SK-N-SH (cell line): ENCODE results near the gene BTBD16. TPM values are rescaled to one million over a fixed set of nuclear protein-coding genes. Genes with fewer than 3 reads are reported as not detected.

Source experiments
- CTCF ChIA-PET: fragments of 300-600, 350-600 bp; formaldehyde crosslinking; extraction: SDS; loops from one replicate; lab custom pipeline; 2021; lab: Yijun Ruan, JAX
- POLR2A ChIA-PET: fragments of 350-600 bp; sonication (Branson Sonifier 250); formaldehyde crosslinking; extraction: SDS; loops from one replicate; lab custom pipeline; 2020; ENCODE audit warnings: antibody characterized with exemption, inconsistent platforms; lab: Yijun Ruan, JAX
- DNase-seq: peaks from one replicate; pipeline ENCODE4 v3.0.0; 2012
- H2AFZ ChIP-seq: fragments of 200-600 bp; sonication (generic); 2 replicates; pipeline ENCODE4 v1.8.1; 2016; ENCODE audit warnings: antibody characterized with exemption, mild to moderate bottlenecking, low read depth
- H3F3A ChIP-seq: fragments of 200-600 bp; sonication (generic); replicated peaks from 2 replicates; pipeline ENCODE3; 2016; ENCODE audit warnings: antibody characterized with exemption, mild to moderate bottlenecking; ENCODE audit not compliant: insufficient read depth
- H3K27ac ChIP-seq, 2 experiments: fragments of 200-500 bp in 1 of 2; fragments of 200-600 bp in 1 of 2; sonication (Bioruptor generic) in 1 of 2; sonication (generic), shearing (Covaris generic) in 1 of 2; 2 replicates each; pipeline versions ENCODE4 v1.5.1 to v1.6.1; 2014 to 2016; ENCODE audit warnings: low read depth in 2 of 2, inconsistent platforms in 1 of 2, low read length in 1 of 2, mild to moderate bottlenecking in 1 of 2, mixed read lengths in 1 of 2
- H3K27me3 ChIP-seq: fragments of 200-600 bp; sonication (generic), shearing (Covaris generic); 2 replicates; pipeline ENCODE4 v1.6.1; 2016; ENCODE audit warnings: mixed run types; ENCODE audit not compliant: insufficient read depth
- H3K36me3 ChIP-seq, 2 experiments: fragments of 200-500 bp in 1 of 2; fragments of 200-600 bp in 1 of 2; sonication (Bioruptor generic) in 1 of 2; sonication (generic) in 1 of 2; replicated peaks in 1 of 2; 2 replicates each; pipeline versions ENCODE3 to v1.5.1; 2014 to 2016; ENCODE audit warnings: low read length in 1 of 2, mild to moderate bottlenecking in 1 of 2; ENCODE audit not compliant: insufficient read depth in 2 of 2, control insufficient read depth in 1 of 2
- H3K4me1 ChIP-seq, 2 experiments: fragments of 200-500 bp in 1 of 2; fragments of 200-600 bp in 1 of 2; sonication (Bioruptor generic) in 1 of 2; sonication (generic), shearing (Covaris generic) in 1 of 2; 2 replicates each; pipeline versions ENCODE4 v1.5.1 to v1.6.1; 2014 to 2016; ENCODE audit warnings: low read depth in 1 of 2, low read length in 1 of 2, mixed run types in 1 of 2; ENCODE audit not compliant: insufficient read depth in 2 of 2, control insufficient read depth in 1 of 2
- H3K4me2 ChIP-seq: fragments of 200-600 bp; sonication (generic), shearing (Covaris generic); 2 replicates; pipeline ENCODE4 v1.6.1; 2017; ENCODE audit warnings: mixed run types
- H3K4me3 ChIP-seq, 2 experiments: fragments of 200-500 bp in 1 of 2; fragments of 200-600 bp in 1 of 2; sonication (Bioruptor generic) in 1 of 2; sonication (generic), shearing (Covaris generic) in 1 of 2; 2 replicates each; pipeline versions ENCODE4 v1.5.1 to v1.8.1; 2014 to 2016; ENCODE audit warnings: low read depth in 2 of 2, inconsistent platforms in 1 of 2, low read length in 1 of 2, mild to moderate bottlenecking in 1 of 2, mixed read lengths in 1 of 2, moderate library complexity in 1 of 2
- H3K79me2 ChIP-seq: fragments of 200-600 bp; sonication (generic); 2 replicates; pipeline ENCODE4 v1.8.1; 2017; ENCODE audit warnings: mild to moderate bottlenecking; ENCODE audit not compliant: insufficient read depth
- H3K9ac ChIP-seq: fragments of 200-600 bp; sonication (generic); 2 replicates; pipeline ENCODE4 v1.6.1; 2017; ENCODE audit warnings: mixed run types
- H3K9me2 ChIP-seq: fragments of 200-600 bp; sonication (generic); 2 replicates; pipeline ENCODE4 v1.6.1; 2017; ENCODE audit warnings: mixed run types
- H3K9me3 ChIP-seq: fragments of 200-600 bp; sonication (generic); 2 replicates; pipeline ENCODE4 v1.6.1; 2017; ENCODE audit warnings: mixed run types, mild to moderate bottlenecking, moderate library complexity
- H4K20me1 ChIP-seq: fragments of 200-600 bp; sonication (generic); 2 replicates; pipeline ENCODE4 v1.6.1; 2017; ENCODE audit warnings: mild to moderate bottlenecking, mixed run types; ENCODE audit not compliant: insufficient read depth
- ELF1 ChIP-seq: IDR thresholded peaks from 2 replicates; pipeline ENCODE4 v1.4.0; 2012
- EP300 ChIP-seq, 2 experiments: IDR thresholded peaks; 2 replicates each; pipeline versions ENCODE4 v1.4.0 to v1.6.1; 2012; ENCODE audit warnings: borderline replicate concordance in 1 of 2, low read depth in 1 of 2, low read length in 1 of 2
- EZH2phosphoT487 ChIP-seq: fragments of 200-600 bp; sonication (generic); IDR thresholded peaks from 2 replicates; pipeline ENCODE4 v1.6.1; 2017; ENCODE audit warnings: low read depth, mixed run types, mild to moderate bottlenecking, antibody characterized with exemption, moderate library complexity, borderline replicate concordance
- FOXJ3 ChIP-seq: sonication (generic); formaldehyde crosslinking; IDR thresholded peaks from 2 replicates; pipeline ENCODE4 v1.5.1; 2020; ENCODE audit warnings: mild to moderate bottlenecking, missing genetic modification reagents
- GATA2 ChIP-seq: sonication (generic); formaldehyde crosslinking; IDR thresholded peaks from 2 replicates; pipeline ENCODE4 v1.5.0; 2020; ENCODE audit warnings: mild to moderate bottlenecking, missing genetic modification reagents
- IRF3 ChIP-seq: fragments of 150-350 bp; IDR thresholded peaks from 2 replicates; pipeline ENCODE4 v1.6.1; 2016; ENCODE audit warnings: mild to moderate bottlenecking, low read depth, low read length
- MAX ChIP-seq: IDR thresholded peaks from 2 replicates; pipeline ENCODE4 v1.4.0; 2012; ENCODE audit warnings: low read depth
- MEF2A ChIP-seq: IDR thresholded peaks from 2 replicates; pipeline ENCODE4 v1.4.0; 2012; ENCODE audit warnings: low read depth, borderline replicate concordance
- NRF1 ChIP-seq: IDR thresholded peaks from 2 replicates; pipeline ENCODE4 v1.6.1; 2012; ENCODE audit warnings: low read depth, mild to moderate bottlenecking, low read length
- PBX3 ChIP-seq: IDR thresholded peaks from 2 replicates; pipeline ENCODE4; 2012
- POLR2AphosphoS5 ChIP-seq: IDR thresholded peaks from 2 replicates; pipeline ENCODE4 v1.6.1; 2012; ENCODE audit warnings: low read depth, low read length
- RAD21 ChIP-seq: IDR thresholded peaks from 2 replicates; pipeline ENCODE4 v1.6.1; 2012; ENCODE audit warnings: mild to moderate bottlenecking, low read length
- RCOR1 ChIP-seq: fragments of 150-350 bp; IDR thresholded peaks from 2 replicates; pipeline ENCODE4 v1.6.1; 2017; ENCODE audit warnings: antibody characterized with exemption, low read length
- RFX5 ChIP-seq: IDR thresholded peaks from 2 replicates; pipeline ENCODE4 v1.6.1; 2012; ENCODE audit warnings: mild to moderate bottlenecking, improper control_type of control experiment, low read length
- RXRA ChIP-seq: IDR thresholded peaks from 2 replicates; pipeline ENCODE4 v1.4.0; 2012; ENCODE audit warnings: low read depth, mild to moderate bottlenecking, borderline replicate concordance
- SIN3A ChIP-seq: IDR thresholded peaks from 2 replicates; pipeline ENCODE4 v1.6.1; 2012; ENCODE audit warnings: low read depth, mild to moderate bottlenecking, low read length, moderate library complexity, borderline replicate concordance
- SMC3 ChIP-seq: IDR thresholded peaks from 2 replicates; pipeline ENCODE4 v1.6.1; 2012; ENCODE audit warnings: low read depth, low read length, improper control_type of control experiment
- TAF1 ChIP-seq: IDR thresholded peaks from 2 replicates; pipeline ENCODE4 v1.6.1; 2012; ENCODE audit warnings: low read depth, mild to moderate bottlenecking, low read length, moderate library complexity, borderline replicate concordance
- TEAD4 ChIP-seq: IDR thresholded peaks from 2 replicates; pipeline ENCODE4 v1.4.0; 2012; ENCODE audit warnings: mild to moderate bottlenecking, borderline replicate concordance; ENCODE audit not compliant: insufficient read depth
- USF2 ChIP-seq: fragments of 150-350 bp; IDR thresholded peaks from 2 replicates; pipeline ENCODE4 v1.6.1; 2017; ENCODE audit warnings: antibody characterized with exemption, low read length, low read depth, borderline replicate concordance
- YY1 ChIP-seq: IDR thresholded peaks from 2 replicates; pipeline ENCODE4 v1.4.0; 2012; ENCODE audit warnings: low read depth, mild to moderate bottlenecking
- WGBS: methylation state at CpG from one replicate; pipeline ENCODE4 v1.1.6; 2017; ENCODE audit warnings: low lambda C conversion rate; 5-methylcytosine and 5-hydroxymethylcytosine counted together
- polyA plus RNA-seq, 3 experiments: library from polyadenylated mRNA; depleted of rRNA; stranded (reverse); fragments of >200 nt; gene quantifications; 2 replicates each; pipeline ENCODE4 v1.2.3, GENCODE V29; 2012

The BTBD16 gene
- polyA plus RNA-seq, 1 of the 3 experiments (the other 2 are of a cell fraction) = not detected

- ChIA-PET POLR2A (no interaction called here), CTCF (no interaction called here)
- Histone ChIP-seq H3K36me3 (no peaks in the 10 kb centered on the region), H3K9ac (no peak overlapping the region), H3F3A (no peaks in the 10 kb centered on the region), H2AFZ (no peak overlapping the region), H3K4me1 (no peaks in the 10 kb centered on the region; a peak in 1 of 4 replicates), H3K79me2 (no peaks in the 10 kb centered on the region), H3K9me2 (no peaks in the 10 kb centered on the region), H3K9me3 (no peaks in the 10 kb centered on the region), H3K27ac (no peak overlapping the region), H3K4me2 (no peak overlapping the region), H3K4me3 (no peak overlapping the region), H3K27me3 (no peaks in the 10 kb centered on the region), H4K20me1 (no peaks in the 10 kb centered on the region)
- 80% methylated on average over 8 of the region's 13 CpGs for WGBS
- TF ChIP-seq YY1 (no peak), EZH2phosphoT487 (no peak), RFX5 (no peak), FOXJ3 (CRISPR knock-in tag) (no peak), RXRA (no peak), TAF1 (no peak), POLR2AphosphoS5 (no peak), PBX3 (no peak)
- DNase-seq = no peak
These were observed 19.9 kb downstream of the BTBD16 start for GRCh38 chr10:122290833-122291532.

- Histone ChIP-seq H3K9me3 (no peaks in the 10 kb centered on the region), H4K20me1 (no peaks in the 10 kb centered on the region), H3K9me2 (no peaks in the 10 kb centered on the region), H3K27me3 (no peaks in the 10 kb centered on the region; the same call in 1 of the 2 replicates), H3K4me3 (no peak overlapping the region), H3K79me2 (no peaks in the 10 kb centered on the region), H3K4me2 (no peak overlapping the region), H3F3A (no peaks in the 10 kb centered on the region), H3K9ac (no peak overlapping the region), H3K36me3 (no peaks in the 10 kb centered on the region), H3K4me1 (no peaks in the 10 kb centered on the region; a peak in 1 of 4 replicates), H2AFZ (no peak overlapping the region), H3K27ac (no peak overlapping the region)
- no peak for TF ChIP-seq TAF1
- no peak for TF ChIP-seq SMC3
- no peak for TF ChIP-seq ELF1
- no peak for TF ChIP-seq MAX
- no peak for TF ChIP-seq GATA2 (CRISPR knock-in tag)
- no peak for TF ChIP-seq SIN3A
- no peak for TF ChIP-seq POLR2AphosphoS5
- TF ChIP-seq RCOR1 = no peak
- TF ChIP-seq EP300 (IDR thresholded peaks at IDR 0.05; ENCODE audit: borderline replicate concordance in 1 of 2, low read depth in 1 of 2, low read length in 1 of 2) = no peak
- TF ChIP-seq FOXJ3 (CRISPR knock-in tag) = no peak
- no peak for TF ChIP-seq IRF3
- TF ChIP-seq EZH2phosphoT487 = no peak
- TF ChIP-seq RXRA = no peak
- no peak for TF ChIP-seq NRF1
- no peak for TF ChIP-seq USF2
- TF ChIP-seq RAD21 = no peak
- TF ChIP-seq TEAD4 = no peak
- TF ChIP-seq PBX3 = no peak
- TF ChIP-seq MEF2A = no peak
- no peak for DNase-seq
- CTCF ChIA-PET = interaction anchor here (1.0 to 2.3 kb wide), 2 partner anchors 24 to 144 kb away, joined by 3 to 7 read pairs; no protein-coding TSS in a partner anchor
- 69% methylated on average over 5 of the region's 5 CpGs for WGBS
- POLR2A ChIA-PET = no interaction called here
These were observed 20.6 kb downstream of the BTBD16 start for GRCh38 chr10:122291739-122292138.
